Activated naive CD4-positive, alpha-beta T cell treated with anti-CD3 and anti-CD28 coated beads, Interleukin-2, amount 10 ng/mL, durations not matched to agents 7 days and 5 days (primary cell): Measurements from ENCODE around the gene RIC1.

Source experiments
- CTCF ChIA-PET: fragments of 350-600 bp; sonication (Branson Sonifier 250); formaldehyde crosslinking; loops from one replicate; lab custom pipeline; 2021; ENCODE audit warnings: antibody characterized with exemption; lab: Charles Lee
- DNase-seq: peaks from one replicate; pipeline ENCODE4 v3.0.0-alpha.2; 2020
- H3K27ac Mint-ChIP-seq: one replicate; pipeline ENCODE4 v1.8.0; 2021; ENCODE audit warnings: mild to moderate bottlenecking, moderate library complexity, mixed read lengths
- H3K27me3 Mint-ChIP-seq: one replicate; pipeline ENCODE4 v1.8.0; 2021; ENCODE audit warnings: mild to moderate bottlenecking, mixed read lengths
- H3K36me3 Mint-ChIP-seq: one replicate; pipeline ENCODE4 v1.8.0; 2021; ENCODE audit warnings: mixed read lengths
- H3K4me1 Mint-ChIP-seq: one replicate; pipeline ENCODE4 v1.8.0; 2021; ENCODE audit warnings: mixed read lengths
- H3K4me3 Mint-ChIP-seq: one replicate; pipeline ENCODE4 v1.8.0; 2021; ENCODE audit warnings: mild to moderate bottlenecking, moderate library complexity, mixed read lengths
- H3K9me3 Mint-ChIP-seq: one replicate; pipeline ENCODE4 v1.8.0; 2021; ENCODE audit warnings: mixed read lengths

RIC1 gene

DNA sequence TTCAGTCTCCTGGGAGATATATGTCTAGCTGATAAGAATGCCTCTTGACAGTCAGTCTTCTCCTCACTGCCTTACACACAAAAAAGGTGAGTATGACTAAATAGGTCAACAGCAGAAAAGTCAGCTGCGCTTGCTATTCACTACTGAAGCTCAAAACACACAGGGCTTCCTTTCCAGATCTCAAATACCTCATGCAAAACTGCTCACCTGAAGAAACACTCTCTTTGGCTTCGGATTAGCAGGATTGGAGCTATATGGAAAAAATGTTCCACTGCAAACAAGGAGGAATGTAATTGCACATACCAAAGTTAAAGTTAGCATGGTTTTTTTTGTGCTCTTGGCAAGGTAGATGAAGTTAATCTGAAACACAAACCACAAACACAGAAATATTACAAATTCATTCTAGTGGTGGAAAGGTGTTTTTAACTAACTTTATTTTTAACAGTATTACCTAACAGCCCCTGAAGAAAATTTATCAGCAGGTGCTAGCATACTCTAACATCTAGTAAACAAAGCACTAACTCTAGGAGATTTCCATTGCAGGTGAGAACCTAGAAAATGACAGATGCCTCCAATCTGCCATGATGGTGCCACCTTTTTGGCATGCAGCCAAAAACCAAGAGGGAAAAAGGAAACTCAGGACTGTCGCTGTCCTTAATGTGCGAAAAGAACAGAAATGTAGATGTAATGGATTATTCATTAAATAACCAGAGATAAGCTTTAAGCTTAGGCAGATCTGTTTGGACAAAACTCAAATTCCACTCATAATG lies 172.2 kb downstream of the RIC1 start:
- H3K36me3 Mint-ChIP-seq = peaks cover 55% of the 10 kb centered on the region
- H3K27ac Mint-ChIP-seq = no peak overlapping the region
- H3K27me3 Mint-ChIP-seq = no peaks in the 10 kb centered on the region
- H3K9me3 Mint-ChIP-seq = no peaks in the 10 kb centered on the region
- CTCF ChIA-PET = interaction anchor here (0.7 to 1.4 kb wide), 4 partner anchors 17 to 253 kb away, joined by 3 to 4 read pairs (median 3); no protein-coding TSS in a partner anchor
- no peak for DNase-seq
- H3K4me3 Mint-ChIP-seq = no peak overlapping the region
- H3K4me1 Mint-ChIP-seq = peaks cover 4% of the 10 kb centered on the region

DNA sequence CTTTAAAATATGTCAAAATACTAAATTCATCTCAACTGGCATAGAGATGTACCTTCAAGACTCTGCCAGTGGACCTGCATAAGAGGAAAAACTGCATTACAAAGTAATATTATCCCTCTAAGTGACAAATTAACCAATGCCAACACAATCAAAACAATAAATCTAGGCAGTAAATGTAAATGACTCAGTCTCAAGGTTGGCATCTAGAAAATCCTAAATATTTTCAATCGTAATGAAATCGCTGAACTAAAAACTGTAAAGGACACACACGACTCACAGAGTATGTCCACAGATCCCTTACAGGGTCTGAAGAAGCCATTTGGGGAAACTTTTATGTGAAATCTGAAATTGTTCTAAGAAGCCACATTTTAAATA lies 172.8 kb downstream of the RIC1 start:
- no peak overlapping the region for H3K27ac Mint-ChIP-seq
- no peaks in the 10 kb centered on the region for H3K27me3 Mint-ChIP-seq
- no peak overlapping the region for H3K4me3 Mint-ChIP-seq
- no peak for DNase-seq
- peaks cover 4% of the 10 kb centered on the region for H3K4me1 Mint-ChIP-seq
- H3K9me3 Mint-ChIP-seq = no peaks in the 10 kb centered on the region
- H3K36me3 Mint-ChIP-seq = peaks cover 51% of the 10 kb centered on the region
- CTCF ChIA-PET = interaction anchor here (1.3 to 1.4 kb wide), 2 partner anchors 30 to 252 kb away, joined by 3 to 4 read pairs; no protein-coding TSS in a partner anchor

DNA sequence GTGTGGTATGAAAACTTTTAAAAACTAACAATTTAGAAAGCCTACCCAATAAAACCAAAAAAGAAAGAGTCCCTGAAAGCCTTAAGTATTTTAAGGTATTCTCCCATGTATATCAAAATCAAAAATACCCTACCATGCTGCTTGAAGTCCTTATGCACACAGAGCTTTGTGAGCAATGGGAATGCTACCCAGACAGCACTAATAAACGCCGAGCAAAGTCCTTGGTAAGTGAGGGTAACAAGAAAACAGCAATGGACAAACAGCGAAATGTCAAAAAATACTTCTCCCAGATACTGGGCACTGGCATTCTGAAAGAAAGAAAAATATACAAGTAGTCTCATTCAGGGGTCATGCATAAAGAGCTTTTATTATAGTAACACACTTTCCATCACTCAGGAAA lies 176.6 kb downstream of the RIC1 start:
- Mint-ChIP-seq H3K9me3 (no peaks in the 10 kb centered on the region), H3K4me1 (no peaks in the 10 kb centered on the region), H3K27me3 (no peaks in the 10 kb centered on the region), H3K4me3 (no peak overlapping the region), H3K36me3 (peaks cover 57% of the 10 kb centered on the region), H3K27ac (no peak overlapping the region)
- no peak for DNase-seq
- CTCF ChIA-PET = no interaction called here

DNA sequence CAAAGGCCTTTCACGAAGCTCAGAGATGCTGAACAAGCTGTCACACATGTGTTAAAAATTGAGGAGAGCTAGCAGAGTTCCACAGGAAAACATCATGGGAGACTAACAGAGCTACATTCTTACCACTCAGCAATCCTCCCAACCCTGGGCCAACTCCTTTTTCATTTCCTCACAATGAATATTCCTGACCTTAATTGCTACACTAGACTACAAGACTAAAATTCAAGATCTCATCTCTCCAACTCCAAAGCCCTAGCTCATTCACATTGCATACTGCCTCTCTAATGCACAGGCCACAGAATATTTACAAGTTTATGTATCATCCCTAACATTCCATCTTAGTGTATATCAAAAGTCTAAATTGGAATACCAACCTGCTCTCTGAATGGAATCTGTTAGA lies 182.8 kb downstream of the RIC1 start:
- DNase-seq = no peak
- no peaks in the 10 kb centered on the region for H3K4me1 Mint-ChIP-seq
- H3K36me3 Mint-ChIP-seq = peaks cover 55% of the 10 kb centered on the region
- no peak overlapping the region for H3K27ac Mint-ChIP-seq
- no peaks in the 10 kb centered on the region for H3K9me3 Mint-ChIP-seq
- no peak overlapping the region for H3K4me3 Mint-ChIP-seq
- CTCF ChIA-PET = no interaction called here
- H3K27me3 Mint-ChIP-seq = no peaks in the 10 kb centered on the region

DNA sequence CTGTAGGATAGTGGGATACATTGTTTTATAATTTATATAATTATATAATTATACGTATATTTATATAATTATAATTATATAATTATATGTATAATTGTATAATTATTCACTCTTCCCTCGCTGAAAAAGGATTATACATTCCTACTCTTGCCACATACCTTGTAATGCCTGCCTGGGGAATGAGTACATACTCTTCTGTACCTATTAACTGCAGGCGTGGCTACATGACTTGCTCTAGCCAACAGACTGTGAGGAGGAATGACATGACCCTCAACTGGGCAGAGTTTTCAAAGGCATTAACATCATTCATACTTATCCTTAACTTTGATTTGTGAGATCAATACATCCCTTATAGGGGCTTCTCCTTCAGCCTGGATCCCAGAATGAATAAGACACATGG lies 184.9 kb downstream of the RIC1 start:
- Mint-ChIP-seq H3K4me1 (no peaks in the 10 kb centered on the region), H3K4me3 (no peak overlapping the region), H3K36me3 (peaks cover 57% of the 10 kb centered on the region), H3K27me3 (no peaks in the 10 kb centered on the region), H3K27ac (no peak overlapping the region), H3K9me3 (no peaks in the 10 kb centered on the region)
- DNase-seq = no peak
- CTCF ChIA-PET = no interaction called here

DNA sequence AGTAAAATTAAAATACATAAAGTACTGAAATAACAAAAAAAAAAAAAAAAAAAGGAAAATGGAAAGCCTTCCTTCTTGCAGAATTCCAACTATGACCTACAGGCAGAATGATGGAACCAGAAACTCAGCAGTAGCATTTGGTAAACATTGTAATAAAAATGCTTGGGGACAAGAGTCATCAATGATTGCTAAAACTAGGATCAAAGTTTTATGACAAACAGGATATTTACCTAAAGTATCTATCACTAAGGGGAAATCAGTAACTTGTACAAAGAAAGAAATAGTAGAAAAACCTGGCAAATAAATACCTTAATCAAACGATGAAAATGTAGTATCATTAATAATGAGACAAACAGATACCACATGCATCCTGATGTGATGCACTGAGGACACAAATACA lies 186.6 kb downstream of the RIC1 start:
- H3K4me3 Mint-ChIP-seq = no peak overlapping the region
- peaks cover 53% of the 10 kb centered on the region for H3K36me3 Mint-ChIP-seq
- no peaks in the 10 kb centered on the region for H3K27me3 Mint-ChIP-seq
- no peaks in the 10 kb centered on the region for H3K9me3 Mint-ChIP-seq
- CTCF ChIA-PET = no interaction called here
- no peak overlapping the region for H3K27ac Mint-ChIP-seq
- peaks cover 2% of the 10 kb centered on the region for H3K4me1 Mint-ChIP-seq
- DNase-seq = no peak

DNA sequence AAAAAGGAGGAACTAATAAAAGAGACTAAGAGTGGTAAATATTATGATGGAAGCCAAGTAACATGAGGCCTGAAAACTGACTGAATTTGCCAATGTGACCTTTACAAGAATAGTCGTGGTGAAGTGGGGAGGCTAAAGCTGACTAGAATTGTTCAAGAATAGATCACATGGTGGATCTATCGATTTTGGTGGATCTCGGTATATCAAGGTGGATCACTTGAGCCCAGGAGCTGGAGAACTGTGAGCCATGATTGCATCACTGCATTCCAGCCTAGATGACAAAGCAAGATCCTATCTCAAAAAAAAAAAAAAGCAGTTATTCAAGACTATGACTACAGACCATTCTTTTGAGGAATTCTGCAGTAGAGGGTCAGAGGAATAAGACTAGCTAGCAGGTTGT lies 189.0 kb downstream of the RIC1 start:
- Mint-ChIP-seq H3K4me1 (peaks cover 2% of the 10 kb centered on the region), H3K27me3 (no peaks in the 10 kb centered on the region), H3K4me3 (no peak overlapping the region), H3K36me3 (peaks cover 41% of the 10 kb centered on the region), H3K9me3 (no peaks in the 10 kb centered on the region), H3K27ac (no peak overlapping the region)
- DNase-seq = no peak
- CTCF ChIA-PET = no interaction called here

DNA sequence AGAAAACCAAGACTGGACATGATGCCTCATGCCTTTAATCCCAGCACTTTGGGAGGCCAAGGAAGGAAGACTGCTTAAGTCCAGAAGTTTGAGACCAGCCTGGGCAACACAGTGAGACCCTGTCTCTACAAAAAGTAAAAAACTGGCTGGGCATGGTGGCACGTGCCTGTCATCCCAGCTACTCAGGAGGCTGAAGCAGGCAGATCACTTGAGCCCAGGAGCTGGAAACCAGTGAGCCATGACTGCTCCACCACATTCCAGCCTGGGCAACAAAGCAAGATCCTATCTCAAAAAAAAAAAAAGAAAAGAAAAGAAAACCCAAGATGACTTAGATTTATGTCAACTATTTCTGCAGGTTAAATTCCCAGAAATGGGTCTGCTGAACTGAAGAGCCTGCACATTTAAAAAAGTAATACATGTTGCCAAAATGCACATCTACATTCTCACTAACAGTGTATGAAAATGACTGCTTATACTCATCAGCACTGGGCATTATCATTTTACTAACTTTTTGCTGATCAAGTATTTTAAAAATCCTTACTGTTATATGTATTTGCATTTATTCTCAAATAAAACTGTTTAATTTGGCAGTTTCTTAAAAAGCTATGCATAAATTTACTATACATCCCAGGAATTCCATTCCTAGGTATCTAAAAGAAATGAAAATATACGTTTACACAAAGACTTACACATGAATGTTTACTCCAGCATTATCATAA lies 189.7 kb downstream of the RIC1 start:
- peaks cover 2% of the 10 kb centered on the region for H3K4me1 Mint-ChIP-seq
- peaks cover 43% of the 10 kb centered on the region for H3K36me3 Mint-ChIP-seq
- CTCF ChIA-PET = no interaction called here
- no peaks in the 10 kb centered on the region for H3K9me3 Mint-ChIP-seq
- no peak overlapping the region for H3K4me3 Mint-ChIP-seq
- no peaks in the 10 kb centered on the region for H3K27me3 Mint-ChIP-seq
- H3K27ac Mint-ChIP-seq = no peak overlapping the region
- DNase-seq = no peak

DNA sequence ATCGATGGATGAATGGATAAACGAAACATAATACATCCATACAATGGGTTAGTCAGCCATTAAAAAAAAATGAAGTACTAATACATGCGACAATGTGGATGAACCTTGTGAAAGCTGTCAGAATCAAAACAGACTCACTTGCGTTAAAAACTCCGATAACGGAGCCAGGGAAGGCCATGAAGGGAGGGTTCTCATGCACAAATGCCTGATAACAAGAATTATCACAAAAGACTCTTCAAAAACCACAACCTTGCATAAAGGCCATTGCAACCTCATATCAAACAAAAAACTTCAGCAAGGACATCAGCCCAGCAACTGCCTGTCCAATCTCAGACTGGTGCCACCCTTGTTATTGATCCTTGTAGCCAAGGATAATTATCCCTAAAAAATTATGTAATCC lies 190.3 kb downstream of the RIC1 start:
- CTCF ChIA-PET = no interaction called here

DNA sequence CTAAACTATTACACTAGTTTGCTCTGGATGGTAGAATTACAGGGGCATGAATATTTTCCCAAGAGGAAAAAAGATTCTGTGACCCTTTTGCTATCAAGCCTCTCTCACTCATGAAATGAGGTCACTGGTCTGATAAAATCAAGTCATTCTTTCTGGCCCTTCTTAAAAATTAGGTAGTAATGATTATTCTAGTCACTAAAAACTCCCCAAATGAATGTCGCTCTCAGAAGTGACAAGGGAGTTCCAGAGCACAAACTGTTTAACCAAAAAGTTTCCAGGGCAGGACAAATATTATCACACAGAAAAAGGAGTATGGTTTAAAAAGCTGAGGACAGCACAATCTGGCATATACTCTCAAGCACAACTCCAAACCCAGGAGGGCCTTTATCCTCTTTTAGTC lies 191.5 kb downstream of the RIC1 start:
- CTCF ChIA-PET = interaction anchor here (0.6 to 0.8 kb wide), 3 partner anchors 10 to 326 kb away, joined by 3 to 4 read pairs (median 3); no protein-coding TSS in a partner anchor
- peaks cover 45% of the 10 kb centered on the region for H3K36me3 Mint-ChIP-seq
- no peaks in the 10 kb centered on the region for H3K27me3 Mint-ChIP-seq

More for the DNA sequence above, 190.3 kb downstream of the RIC1 start:
- no peak for DNase-seq
- peaks cover 42% of the 10 kb centered on the region for H3K36me3 Mint-ChIP-seq
- H3K27ac Mint-ChIP-seq = no peak overlapping the region
- H3K4me1 Mint-ChIP-seq = peaks cover 4% of the 10 kb centered on the region
- H3K27me3 Mint-ChIP-seq = no peaks in the 10 kb centered on the region
- no peak overlapping the region for H3K4me3 Mint-ChIP-seq
- H3K9me3 Mint-ChIP-seq = no peaks in the 10 kb centered on the region

DNA sequence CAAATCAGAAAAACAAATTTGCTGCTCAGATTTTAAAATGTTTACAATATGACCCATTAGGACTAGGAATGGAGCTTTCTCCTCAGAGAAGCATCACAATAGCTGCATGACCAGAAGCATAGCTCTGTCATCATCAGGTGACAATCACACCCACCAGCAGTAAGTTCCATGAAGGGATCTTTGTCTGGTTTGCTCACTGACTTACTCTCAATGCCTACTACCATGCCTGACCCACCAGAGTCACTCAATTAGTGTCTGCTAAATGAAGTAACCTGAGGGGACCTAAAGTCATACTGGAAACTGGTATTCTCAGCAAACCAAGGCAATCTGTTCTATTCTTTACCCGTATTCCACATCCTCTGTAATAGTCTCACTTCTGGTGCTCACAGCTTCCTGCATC lies 196.3 kb downstream of the RIC1 start:
- H3K4me3 Mint-ChIP-seq = no peak overlapping the region
- DNase-seq = no peak
- H3K27ac Mint-ChIP-seq = no peak overlapping the region
- CTCF ChIA-PET = no interaction called here
- no peaks in the 10 kb centered on the region for H3K9me3 Mint-ChIP-seq
- peaks cover 31% of the 10 kb centered on the region for H3K4me1 Mint-ChIP-seq
- H3K36me3 Mint-ChIP-seq = peaks cover 60% of the 10 kb centered on the region
- H3K27me3 Mint-ChIP-seq = no peaks in the 10 kb centered on the region

More for the DNA sequence above, 191.5 kb downstream of the RIC1 start:
- H3K4me1 Mint-ChIP-seq = peaks cover 10% of the 10 kb centered on the region
- peak overlapping the region; percentile 26 for H3K27ac Mint-ChIP-seq
- H3K9me3 Mint-ChIP-seq = no peaks in the 10 kb centered on the region
- DNase-seq = no peak
- no peak overlapping the region for H3K4me3 Mint-ChIP-seq
